Duodenal mucosa (tissue), 2 donors: ENCODE measurements around the gene KCNIP1.

ENCODE experiments used
- H3K27ac ChIP-seq: one replicate; pipeline ENCODE4 v1.7.0; 2013; ENCODE audit warnings: low read depth, low read length
- H3K27me3 ChIP-seq, 2 donors: one replicate each; pipeline ENCODE4 v1.7.0; 2013; ENCODE audit warnings: low read length in 2 of 2, control low read depth in 1 of 2; ENCODE audit not compliant: insufficient read depth in 2 of 2, control insufficient read depth in 1 of 2
- H3K36me3 ChIP-seq, 2 donors: one replicate each; pipeline ENCODE4 v1.7.0; 2013; ENCODE audit warnings: low read length in 2 of 2, control low read depth in 1 of 2; ENCODE audit not compliant: insufficient read depth in 2 of 2, control insufficient read depth in 1 of 2
- H3K4me1 ChIP-seq, 2 donors: one replicate each; pipeline ENCODE4 v1.7.0; 2013; ENCODE audit warnings: low read length in 2 of 2, control low read depth in 1 of 2; ENCODE audit not compliant: insufficient read depth in 2 of 2, control insufficient read depth in 1 of 2
- H3K4me3 ChIP-seq, 2 donors: one replicate each; pipeline ENCODE4 v1.7.0; 2013; ENCODE audit warnings: low read length in 2 of 2, low read depth in 1 of 2
- H3K9ac ChIP-seq, 2 donors: one replicate each; pipeline ENCODE4 v1.7.0; 2013; ENCODE audit warnings: low read length in 2 of 2, low read depth in 1 of 2
- H3K9me3 ChIP-seq, 2 donors: one replicate each; pipeline ENCODE4 v1.7.0; 2013; ENCODE audit warnings: low read length in 2 of 2, control low read depth in 1 of 2; ENCODE audit not compliant: control insufficient read depth in 1 of 2

The KCNIP1 gene

DNA sequence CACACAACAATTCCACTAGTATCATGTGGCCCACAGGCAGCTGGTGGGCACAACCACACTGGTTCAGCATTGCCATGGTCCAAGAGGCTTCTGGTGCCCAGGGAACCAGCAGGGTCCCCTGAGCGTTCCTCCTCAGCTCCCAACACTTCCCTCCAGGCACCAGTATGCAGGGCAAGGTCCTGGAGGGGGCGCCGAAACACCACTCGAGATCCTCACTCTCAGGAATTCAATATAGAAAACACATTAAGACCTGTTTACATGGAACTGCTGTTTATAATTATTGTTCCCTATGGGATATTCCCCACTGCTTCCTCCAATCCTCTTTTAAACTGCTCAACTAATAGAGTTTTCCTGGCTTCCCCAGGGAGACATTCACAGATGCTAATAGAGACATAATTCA is 187.8 kb downstream of the KCNIP1 start:
- H3K4me1 ChIP-seq, result no peaks in the 10 kb centered on the region
- H3K36me3 ChIP-seq, result no peaks in the 10 kb centered on the region
- no peak overlapping the region for H3K4me3 ChIP-seq
- H3K27ac ChIP-seq, result no peak overlapping the region
- H3K9ac ChIP-seq, result no peak overlapping the region
- no peaks in the 10 kb centered on the region for H3K9me3 ChIP-seq
- peaks cover 12 to 13% of the 10 kb centered on the region in 2 donors for H3K27me3 ChIP-seq

DNA sequence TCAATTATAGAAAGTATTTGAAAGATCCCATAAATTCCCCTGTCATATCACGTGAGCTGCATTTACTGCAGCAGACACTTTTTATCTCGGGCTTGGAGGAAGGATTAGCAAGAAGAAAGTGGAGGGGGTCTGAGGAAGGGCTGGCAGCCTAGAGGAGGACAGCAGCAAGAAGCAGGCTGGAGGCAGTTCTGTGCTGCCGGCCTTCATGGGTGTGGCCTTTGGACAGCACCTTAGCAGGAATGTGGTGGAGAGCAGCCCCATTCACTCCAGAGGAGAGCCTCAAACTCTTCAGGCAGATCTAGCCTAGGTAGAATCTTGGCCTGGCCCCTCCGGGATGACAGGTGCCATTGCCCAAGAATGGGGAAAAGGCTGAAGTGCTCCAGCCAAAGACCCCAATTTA is 189.9 kb downstream of the KCNIP1 start:
- Histone ChIP-seq H3K9ac (no peak overlapping the region), H3K4me1 (no peaks in the 10 kb centered on the region), H3K36me3 (no peaks in the 10 kb centered on the region), H3K27me3 (peaks cover 13 to 16% of the 10 kb centered on the region in 2 donors), H3K4me3 (no peak overlapping the region), H3K9me3 (no peaks in the 10 kb centered on the region), H3K27ac (no peak overlapping the region)

DNA sequence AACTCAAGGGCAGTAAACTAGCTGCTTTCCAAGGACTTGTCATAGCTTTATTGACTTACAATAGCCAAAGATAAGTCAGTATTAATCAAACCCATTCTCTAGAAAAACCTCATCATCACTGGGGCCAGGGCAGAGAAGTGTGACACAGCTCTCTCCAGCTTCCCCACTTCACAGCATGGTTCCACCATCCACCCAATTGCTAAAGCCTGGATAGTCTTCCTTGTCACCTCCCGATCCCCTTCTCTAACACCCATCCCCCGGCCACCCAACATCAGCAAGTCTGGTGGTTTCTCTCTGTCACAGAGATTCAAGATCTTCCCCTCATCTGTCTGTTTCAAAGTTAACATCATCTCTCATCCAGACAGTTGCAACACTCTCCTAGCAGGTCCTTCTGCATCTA is 191.1 kb downstream of the KCNIP1 start:
- Histone ChIP-seq H3K27ac (no peak overlapping the region), H3K4me1 (no peaks in the 10 kb centered on the region), H3K27me3 (peaks cover 13 to 16% of the 10 kb centered on the region in 2 donors), H3K9me3 (no peaks in the 10 kb centered on the region), H3K4me3 (no peak overlapping the region), H3K36me3 (no peaks in the 10 kb centered on the region), H3K9ac (no peak overlapping the region)

DNA sequence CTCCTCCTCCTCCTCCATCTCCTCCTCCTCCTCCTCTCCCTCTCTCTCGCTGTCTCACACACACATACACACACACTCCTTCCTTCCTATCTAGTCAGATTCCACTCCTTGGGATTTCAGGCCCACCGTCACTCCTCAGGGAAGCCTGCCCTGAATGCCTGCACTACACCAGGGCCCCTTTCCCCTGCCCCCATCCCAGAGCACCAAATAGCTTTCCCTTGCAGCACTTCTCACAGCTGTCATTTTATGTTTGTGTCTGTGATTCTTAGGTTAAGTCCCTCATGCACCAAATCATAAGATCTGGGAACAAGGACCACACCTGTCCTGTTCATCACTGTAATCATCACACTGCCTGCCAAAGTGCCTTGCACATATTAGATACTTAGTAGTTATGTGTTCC is 193.2 kb downstream of the KCNIP1 start:
- H3K4me1 ChIP-seq, result no peaks in the 10 kb centered on the region
- H3K9ac ChIP-seq, result no peak overlapping the region
- H3K27ac ChIP-seq, result no peak overlapping the region
- H3K9me3 ChIP-seq, result no peaks in the 10 kb centered on the region
- H3K36me3 ChIP-seq, result no peaks in the 10 kb centered on the region
- no peak overlapping the region for H3K4me3 ChIP-seq
- H3K27me3 ChIP-seq, result peaks cover 13 to 16% of the 10 kb centered on the region in 2 donors

DNA sequence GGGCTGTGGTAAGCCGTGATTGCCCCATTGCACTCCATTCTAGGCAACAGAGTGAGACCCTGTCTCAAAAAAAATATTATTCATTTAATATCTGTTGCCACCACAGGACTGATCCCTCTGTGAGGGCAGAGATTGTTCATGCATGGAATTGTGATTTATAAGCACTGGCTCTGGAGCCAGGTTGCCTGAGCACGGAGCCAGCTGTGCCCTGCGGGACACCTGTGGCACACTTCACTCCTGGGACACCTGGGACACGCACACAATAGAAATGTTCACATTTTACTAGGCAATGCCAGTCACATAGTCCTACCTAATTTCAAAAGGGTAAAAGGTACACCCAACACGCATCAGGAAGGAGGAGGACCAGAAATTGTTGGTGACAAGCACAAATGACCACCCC is 196.7 kb downstream of the KCNIP1 start:
- no peak overlapping the region for H3K9ac ChIP-seq
- no peak overlapping the region for H3K27ac ChIP-seq
- H3K4me3 ChIP-seq, result no peak overlapping the region
- H3K4me1 ChIP-seq, result no peaks in the 10 kb centered on the region
- no peaks in the 10 kb centered on the region for H3K36me3 ChIP-seq
- no peaks in the 10 kb centered on the region for H3K9me3 ChIP-seq
- peaks cover 5 to 7% of the 10 kb centered on the region in 2 donors for H3K27me3 ChIP-seq

DNA sequence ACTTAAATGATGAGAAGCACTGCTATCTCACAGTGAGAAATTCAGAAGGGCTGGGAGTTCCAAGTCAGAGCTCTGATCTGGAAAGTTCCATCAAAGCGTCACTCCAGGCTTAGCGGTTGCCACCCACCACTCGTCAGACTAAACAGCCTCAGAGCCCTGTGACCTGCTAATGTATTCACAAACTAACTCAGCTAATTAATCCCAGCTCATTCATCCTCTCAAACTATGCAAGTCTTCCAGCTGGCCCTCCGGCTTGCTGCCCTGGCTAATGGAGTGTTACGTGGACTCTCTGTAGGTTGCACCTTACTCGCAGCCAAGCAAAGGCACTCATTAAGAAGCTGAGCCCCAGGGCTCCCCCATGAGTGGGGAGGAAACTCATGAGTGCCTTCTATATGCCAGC is 197.5 kb downstream of the KCNIP1 start:
- Histone ChIP-seq H3K4me1 (no peaks in the 10 kb centered on the region), H3K4me3 (no peak overlapping the region), H3K27me3 (peaks cover 3 to 7% of the 10 kb centered on the region in 2 donors), H3K27ac (no peak overlapping the region), H3K9ac (no peak overlapping the region), H3K9me3 (no peaks in the 10 kb centered on the region), H3K36me3 (no peaks in the 10 kb centered on the region)

DNA sequence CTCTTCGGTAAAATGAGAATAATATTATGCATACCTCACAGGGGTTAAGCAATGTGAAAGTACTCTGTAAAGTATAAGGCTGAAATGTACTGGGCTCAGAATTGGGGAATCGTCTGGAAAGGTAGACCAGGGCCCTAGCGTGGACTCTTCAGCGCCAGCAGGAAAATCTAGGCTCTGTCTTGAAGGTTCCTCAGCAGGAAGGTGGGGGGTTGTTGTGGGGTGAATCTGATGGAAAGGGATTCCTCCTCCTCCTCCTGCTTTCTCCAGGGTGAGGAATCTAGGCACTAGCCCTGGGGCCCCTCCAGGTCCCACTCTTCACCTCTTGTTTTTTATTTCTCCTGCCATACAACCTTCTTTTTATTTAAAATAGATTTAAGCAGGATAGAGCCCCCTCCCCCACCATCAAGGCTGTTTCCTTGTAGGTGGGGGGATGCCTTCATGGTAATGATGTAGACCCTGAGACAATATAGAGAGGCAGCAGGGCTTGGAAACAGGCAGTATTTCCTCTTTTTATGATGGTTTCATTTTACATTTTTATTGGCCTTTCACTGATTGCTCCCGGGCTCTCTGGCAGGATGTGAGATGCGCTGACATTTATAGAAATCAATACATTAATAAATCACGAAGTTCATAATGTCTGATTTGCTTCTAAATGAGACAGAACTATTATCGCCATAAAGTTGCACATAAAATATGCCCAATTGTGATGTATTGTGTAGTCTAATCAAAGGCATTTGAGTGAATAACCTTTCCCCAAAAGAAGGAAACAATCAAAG is 200.8 kb downstream of the KCNIP1 start:
- no peaks in the 10 kb centered on the region for H3K9me3 ChIP-seq
- H3K4me3 ChIP-seq, result no peak overlapping the region
- H3K27me3 ChIP-seq, result peaks cover 0 to 3% of the 10 kb centered on the region in 2 donors
- no peaks in the 10 kb centered on the region for H3K36me3 ChIP-seq
- H3K27ac ChIP-seq, result no peak overlapping the region
- no peaks in the 10 kb centered on the region for H3K4me1 ChIP-seq
- H3K9ac ChIP-seq, result no peak overlapping the region

DNA sequence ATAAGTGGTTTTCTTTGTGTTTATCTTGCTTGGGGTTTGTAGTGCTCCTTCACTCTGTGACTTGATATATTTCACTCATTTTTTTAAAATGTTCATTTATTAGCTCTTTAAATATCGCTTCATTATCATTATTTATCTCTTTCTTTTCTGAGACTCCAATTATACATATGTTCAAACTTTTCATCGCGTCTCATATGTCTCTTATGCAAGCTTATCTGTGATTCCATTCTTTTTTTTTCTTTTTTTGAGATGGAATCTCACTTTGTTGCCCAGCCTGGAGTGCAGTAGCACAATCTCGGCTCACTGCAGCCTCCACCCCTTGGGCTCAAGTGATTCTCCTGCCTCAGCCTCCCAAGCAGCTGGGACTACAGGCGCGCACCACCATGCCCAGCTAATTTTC is 205.8 kb downstream of the KCNIP1 start:
- H3K4me1 ChIP-seq, result no peaks in the 10 kb centered on the region
- no peaks in the 10 kb centered on the region for H3K27me3 ChIP-seq
- no peak overlapping the region for H3K27ac ChIP-seq
- H3K9ac ChIP-seq, result no peak overlapping the region
- H3K4me3 ChIP-seq, result no peak overlapping the region
- no peaks in the 10 kb centered on the region for H3K36me3 ChIP-seq
- no peaks in the 10 kb centered on the region for H3K9me3 ChIP-seq

DNA sequence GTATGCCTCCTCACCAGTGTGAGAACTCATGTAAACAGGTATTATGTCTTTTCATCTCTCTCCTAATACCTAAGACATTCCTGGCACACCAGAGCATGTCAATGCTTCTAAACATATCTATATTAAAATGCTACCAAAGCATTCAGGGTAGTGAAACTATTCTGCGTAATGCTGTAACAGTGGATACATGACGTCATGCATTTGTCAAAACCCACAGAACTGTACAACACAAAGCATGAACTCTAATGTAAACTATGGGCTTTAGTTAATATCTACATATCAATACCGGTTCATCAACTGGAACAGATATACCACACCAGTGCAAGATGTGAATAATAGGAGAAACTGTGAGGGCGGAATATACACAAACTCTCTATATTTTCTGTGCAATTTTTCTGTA is 207.5 kb downstream of the KCNIP1 start:
- H3K4me3 ChIP-seq, result no peak overlapping the region
- no peaks in the 10 kb centered on the region for H3K36me3 ChIP-seq
- no peak overlapping the region for H3K27ac ChIP-seq
- no peaks in the 10 kb centered on the region for H3K27me3 ChIP-seq
- no peak overlapping the region for H3K9ac ChIP-seq
- H3K9me3 ChIP-seq, result no peaks in the 10 kb centered on the region
- H3K4me1 ChIP-seq, result no peaks in the 10 kb centered on the region

DNA sequence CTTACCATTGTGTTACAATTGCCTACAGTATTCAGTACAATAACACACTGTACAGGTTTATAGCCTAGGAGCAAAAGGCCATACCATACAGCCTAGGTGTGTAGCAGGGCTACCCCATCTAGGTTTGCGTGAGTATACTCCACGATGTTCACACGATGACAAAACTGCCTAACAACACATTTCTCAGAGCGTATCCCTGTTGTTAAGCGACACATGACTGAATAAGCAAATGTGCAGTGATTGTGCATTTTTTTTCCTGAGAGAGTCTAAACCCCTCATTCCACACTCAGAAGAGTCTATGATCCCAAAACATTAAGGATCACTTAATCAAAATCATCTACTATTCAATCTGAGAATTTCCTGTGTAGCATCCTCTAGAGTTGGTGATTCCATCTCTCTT is 211.3 kb downstream of the KCNIP1 start:
- H3K9ac ChIP-seq, result no peak overlapping the region
- H3K9me3 ChIP-seq, result no peaks in the 10 kb centered on the region
- no peak overlapping the region for H3K27ac ChIP-seq
- peaks cover 0 to 5% of the 10 kb centered on the region in 2 donors for H3K27me3 ChIP-seq
- H3K4me3 ChIP-seq, result no peak overlapping the region
- H3K36me3 ChIP-seq, result no peaks in the 10 kb centered on the region
- H3K4me1 ChIP-seq, result no peaks in the 10 kb centered on the region
